OCI-LY1 (cell line): ENCODE data around the gene AKAP3.

Experiments
- H2AFZ ChIP-seq: fragments of 200-600 bp; sonication (generic), shearing (Covaris generic); 2 replicates; pipeline ENCODE4 v1.6.0; 2014; ENCODE audit warnings: antibody characterized with exemption, mild to moderate bottlenecking, low read length
- H3F3A ChIP-seq: fragments of 200-600 bp; sonication (generic), shearing (Covaris generic); 2 replicates; pipeline ENCODE4 v1.6.0; 2014; ENCODE audit warnings: mild to moderate bottlenecking, antibody characterized with exemption, low read length, moderate library complexity; ENCODE audit not compliant: insufficient read depth
- H3K27ac ChIP-seq: fragments of 200-600 bp; sonication (generic); 2 replicates; pipeline ENCODE4 v1.5.1; 2014; ENCODE audit warnings: low read length, mixed run types, mild to moderate bottlenecking, low read depth; ENCODE audit not compliant: poor library complexity, severe bottlenecking
- H3K27me3 ChIP-seq: fragments of 200-600 bp; sonication (generic); 2 replicates; pipeline ENCODE4 v1.6.0; 2014; ENCODE audit warnings: antibody characterized with exemption, mild to moderate bottlenecking, low read length, moderate library complexity; ENCODE audit not compliant: insufficient read depth
- H3K36me3 ChIP-seq: fragments of 200-600 bp; sonication (generic); 2 replicates; pipeline ENCODE4 v1.6.1; 2014; ENCODE audit warnings: mild to moderate bottlenecking, antibody characterized with exemption, low read length, moderate library complexity, mixed read lengths; ENCODE audit not compliant: insufficient read depth
- H3K4me1 ChIP-seq: fragments of 200-600 bp; sonication (generic); 2 replicates; pipeline ENCODE4 v1.5.1; 2014; ENCODE audit warnings: mild to moderate bottlenecking, low read length, moderate library complexity; ENCODE audit not compliant: insufficient read depth, severe bottlenecking
- H3K4me2 ChIP-seq: fragments of 200-600 bp; sonication (generic), shearing (Covaris generic); 2 replicates; pipeline ENCODE4 v1.6.1; 2014; ENCODE audit warnings: low read length
- H3K4me3 ChIP-seq: fragments of 200-600 bp; sonication (generic); 2 replicates; pipeline ENCODE4 v1.5.1; 2014; ENCODE audit warnings: low read length, low read depth, mild to moderate bottlenecking, mixed read lengths; ENCODE audit not compliant: poor library complexity, severe bottlenecking
- H3K79me2 ChIP-seq: fragments of 200-600 bp; shearing (Covaris generic); 2 replicates; pipeline ENCODE4 v1.6.1; 2016; ENCODE audit warnings: mixed run types, low read length, mixed read lengths; ENCODE audit not compliant: insufficient read depth
- H3K9ac ChIP-seq: fragments of 200-600 bp; sonication (generic), shearing (Covaris generic); 2 replicates; pipeline ENCODE4 v1.6.1; 2014; ENCODE audit warnings: mild to moderate bottlenecking, low read length, mixed read lengths
- H3K9me2 ChIP-seq: fragments of 200-600 bp; sonication (generic), shearing (Covaris generic); 2 replicates; pipeline ENCODE4 v1.6.1; 2014; ENCODE audit warnings: low read depth, mild to moderate bottlenecking, low read length, mixed read lengths
- H3K9me3 ChIP-seq: fragments of 200-600 bp; shearing (Covaris generic); 2 replicates; pipeline ENCODE4 v1.6.1; 2014; ENCODE audit warnings: low read length, mixed read lengths
- H4K20me1 ChIP-seq: fragments of 200-600 bp; sonication (generic), shearing (Covaris generic); 2 replicates; pipeline ENCODE4 v1.6.0; 2016; ENCODE audit warnings: mild to moderate bottlenecking, low read length; ENCODE audit not compliant: insufficient read depth
- EZH2 ChIP-seq: fragments of 200-600 bp; sonication (generic), shearing (Covaris generic); IDR thresholded peaks from 2 replicates; pipeline ENCODE4 v1.8.0; 2017; ENCODE audit warnings: borderline replicate concordance, mixed run types, mild to moderate bottlenecking, antibody characterized with exemption, low read length, moderate library complexity, mixed read lengths
- TF ChIP-seq, protein P1 (sequence below): fragments of 200-600 bp; sonication (generic), shearing (Covaris generic); IDR thresholded peaks from 2 replicates; pipeline ENCODE4 v1.5.1; 2017; ENCODE audit warnings: mild to moderate bottlenecking, antibody characterized with exemption, low read length, moderate library complexity, mixed read lengths

Gene AKAP3

DNA sequence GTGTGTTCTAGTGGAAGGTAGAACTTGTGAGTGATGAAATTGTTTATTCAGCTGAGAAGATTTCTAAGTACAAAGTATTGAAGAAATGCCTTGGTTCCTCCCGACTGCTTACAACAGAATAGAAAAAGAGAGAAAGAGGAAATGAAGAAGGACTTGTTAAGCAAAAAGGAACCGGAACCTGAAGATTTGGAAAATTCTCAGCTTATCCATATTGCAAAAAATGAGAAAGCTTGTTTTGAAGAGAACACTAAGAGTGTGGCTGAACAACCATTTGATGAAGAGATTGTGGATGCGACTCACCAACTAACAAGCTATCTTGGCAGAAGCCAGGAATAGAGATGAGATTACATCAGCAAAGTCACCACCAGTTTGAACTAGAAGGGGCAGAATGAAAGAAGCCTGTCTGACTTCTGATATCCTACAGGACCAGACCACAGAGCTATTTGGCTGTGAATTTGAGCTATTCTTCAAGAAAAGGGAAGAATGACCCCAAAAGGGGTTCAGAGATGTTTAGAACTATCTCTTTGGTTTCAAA, 15.2 kb upstream of the AKAP3 start:
- H2AFZ ChIP-seq: no peak overlapping the region
- H3K36me3 ChIP-seq: peaks cover 90% of the 10 kb centered on the region
- H3K79me2 ChIP-seq: no peaks in the 10 kb centered on the region
- H3K9ac ChIP-seq: no peak overlapping the region
- H3K9me2 ChIP-seq: no peaks in the 10 kb centered on the region
- H3F3A ChIP-seq: no peaks in the 10 kb centered on the region
- H3K4me1 ChIP-seq: no peaks in the 10 kb centered on the region
- no peaks in the 10 kb centered on the region for H3K27me3 ChIP-seq
- TF ChIP-seq, protein P1, sequence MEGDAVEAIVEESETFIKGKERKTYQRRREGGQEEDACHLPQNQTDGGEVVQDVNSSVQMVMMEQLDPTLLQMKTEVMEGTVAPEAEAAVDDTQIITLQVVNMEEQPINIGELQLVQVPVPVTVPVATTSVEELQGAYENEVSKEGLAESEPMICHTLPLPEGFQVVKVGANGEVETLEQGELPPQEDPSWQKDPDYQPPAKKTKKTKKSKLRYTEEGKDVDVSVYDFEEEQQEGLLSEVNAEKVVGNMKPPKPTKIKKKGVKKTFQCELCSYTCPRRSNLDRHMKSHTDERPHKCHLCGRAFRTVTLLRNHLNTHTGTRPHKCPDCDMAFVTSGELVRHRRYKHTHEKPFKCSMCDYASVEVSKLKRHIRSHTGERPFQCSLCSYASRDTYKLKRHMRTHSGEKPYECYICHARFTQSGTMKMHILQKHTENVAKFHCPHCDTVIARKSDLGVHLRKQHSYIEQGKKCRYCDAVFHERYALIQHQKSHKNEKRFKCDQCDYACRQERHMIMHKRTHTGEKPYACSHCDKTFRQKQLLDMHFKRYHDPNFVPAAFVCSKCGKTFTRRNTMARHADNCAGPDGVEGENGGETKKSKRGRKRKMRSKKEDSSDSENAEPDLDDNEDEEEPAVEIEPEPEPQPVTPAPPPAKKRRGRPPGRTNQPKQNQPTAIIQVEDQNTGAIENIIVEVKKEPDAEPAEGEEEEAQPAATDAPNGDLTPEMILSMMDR: no peak
- no peak for TF ChIP-seq EZH2
- H3K4me2 ChIP-seq: no peak overlapping the region
- no peaks in the 10 kb centered on the region for H4K20me1 ChIP-seq
- H3K4me3 ChIP-seq: no peak overlapping the region
- no peaks in the 10 kb centered on the region for H3K9me3 ChIP-seq
- H3K27ac ChIP-seq: no peak overlapping the region

DNA sequence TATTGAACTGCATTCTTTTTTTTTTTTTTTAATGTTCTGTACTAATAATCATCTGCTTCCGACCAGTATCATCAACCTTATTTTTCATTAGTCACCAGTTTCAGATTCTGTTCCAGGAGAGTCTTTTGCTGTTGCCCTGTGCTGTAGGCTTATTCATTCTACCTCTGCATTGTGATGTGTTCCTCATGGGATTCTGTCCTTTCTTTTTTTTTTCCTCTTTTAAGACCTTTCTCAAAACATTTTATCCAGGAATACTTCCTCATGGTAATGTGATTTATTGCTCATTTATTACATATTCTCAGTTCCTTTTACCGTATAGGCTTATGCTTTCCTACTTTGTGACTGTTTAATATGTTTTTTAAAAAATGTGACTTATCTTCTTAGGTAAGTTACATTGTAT, 4.8 kb upstream of the AKAP3 start:
- no peaks in the 10 kb centered on the region for H4K20me1 ChIP-seq
- H3F3A ChIP-seq: no peaks in the 10 kb centered on the region
- H3K27ac ChIP-seq: no peak overlapping the region
- H3K36me3 ChIP-seq: peaks cover 43% of the 10 kb centered on the region
- peaks cover 35% of the 10 kb centered on the region for H3K79me2 ChIP-seq
- no peak overlapping the region for H3K4me3 ChIP-seq
- no peak overlapping the region for H2AFZ ChIP-seq
- H3K9ac ChIP-seq: no peak overlapping the region
- H3K4me1 ChIP-seq: peaks cover 13% of the 10 kb centered on the region
- H3K9me3 ChIP-seq: no peaks in the 10 kb centered on the region
- H3K4me2 ChIP-seq: no peak overlapping the region
- H3K27me3 ChIP-seq: no peaks in the 10 kb centered on the region
- TF ChIP-seq EZH2: no peak
- TF ChIP-seq, protein P1: no peak
- H3K9me2 ChIP-seq: no peaks in the 10 kb centered on the region

DNA sequence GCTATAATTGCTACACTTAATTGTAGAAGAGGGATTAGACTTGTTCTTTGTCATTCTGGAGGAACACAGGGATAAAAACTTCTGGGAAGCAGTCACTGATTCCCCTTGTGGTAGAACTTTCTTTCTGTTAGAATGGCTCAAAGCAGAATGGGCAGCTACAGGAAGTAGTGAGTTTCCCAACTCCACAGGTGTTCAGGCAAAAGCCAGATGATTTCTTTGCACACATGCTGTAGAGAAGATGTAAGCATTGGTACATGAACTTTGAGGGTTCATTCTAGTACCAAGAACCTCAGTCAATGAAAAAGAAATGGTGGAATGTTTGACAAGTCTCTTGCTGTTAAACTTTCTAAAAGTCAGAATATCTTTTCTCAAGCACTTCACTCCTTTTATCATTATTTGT, 4.4 kb upstream of the AKAP3 start:
- Histone ChIP-seq H3K4me1 (peaks cover 16% of the 10 kb centered on the region), H3K4me3 (no peak overlapping the region), H3K4me2 (no peak overlapping the region), H3K9me3 (no peaks in the 10 kb centered on the region), H2AFZ (no peak overlapping the region), H3K27ac (no peak overlapping the region), H3F3A (no peaks in the 10 kb centered on the region), H3K27me3 (no peaks in the 10 kb centered on the region), H3K9ac (no peak overlapping the region), H3K36me3 (peaks cover 40% of the 10 kb centered on the region), H4K20me1 (no peaks in the 10 kb centered on the region), H3K9me2 (no peaks in the 10 kb centered on the region), H3K79me2 (peaks cover 35% of the 10 kb centered on the region)
- TF ChIP-seq, protein P1: no peak
- TF ChIP-seq EZH2: no peak
